GM20000 (cell line): Measurements from ENCODE around the gene GPR65.

Source experiments
- DNase-seq: peaks from one replicate; pipeline ENCODE4 v3.0.0; 2012; ENCODE audit warnings: low spot score
- TF ChIP-seq, protein P1 (sequence below): IDR thresholded peaks from 2 replicates; pipeline ENCODE4 v1.5.1; 2012; ENCODE audit warnings: mild to moderate bottlenecking, control low read depth; ENCODE audit errors: extremely low read depth, missing control alignments

Gene GPR65

GRCh38 chr14:88040146-88040545 is 35.2 kb downstream of the GPR65 start:
- DNase-seq: no peak
- TF ChIP-seq, protein P1, sequence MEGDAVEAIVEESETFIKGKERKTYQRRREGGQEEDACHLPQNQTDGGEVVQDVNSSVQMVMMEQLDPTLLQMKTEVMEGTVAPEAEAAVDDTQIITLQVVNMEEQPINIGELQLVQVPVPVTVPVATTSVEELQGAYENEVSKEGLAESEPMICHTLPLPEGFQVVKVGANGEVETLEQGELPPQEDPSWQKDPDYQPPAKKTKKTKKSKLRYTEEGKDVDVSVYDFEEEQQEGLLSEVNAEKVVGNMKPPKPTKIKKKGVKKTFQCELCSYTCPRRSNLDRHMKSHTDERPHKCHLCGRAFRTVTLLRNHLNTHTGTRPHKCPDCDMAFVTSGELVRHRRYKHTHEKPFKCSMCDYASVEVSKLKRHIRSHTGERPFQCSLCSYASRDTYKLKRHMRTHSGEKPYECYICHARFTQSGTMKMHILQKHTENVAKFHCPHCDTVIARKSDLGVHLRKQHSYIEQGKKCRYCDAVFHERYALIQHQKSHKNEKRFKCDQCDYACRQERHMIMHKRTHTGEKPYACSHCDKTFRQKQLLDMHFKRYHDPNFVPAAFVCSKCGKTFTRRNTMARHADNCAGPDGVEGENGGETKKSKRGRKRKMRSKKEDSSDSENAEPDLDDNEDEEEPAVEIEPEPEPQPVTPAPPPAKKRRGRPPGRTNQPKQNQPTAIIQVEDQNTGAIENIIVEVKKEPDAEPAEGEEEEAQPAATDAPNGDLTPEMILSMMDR: no peak

DNA sequence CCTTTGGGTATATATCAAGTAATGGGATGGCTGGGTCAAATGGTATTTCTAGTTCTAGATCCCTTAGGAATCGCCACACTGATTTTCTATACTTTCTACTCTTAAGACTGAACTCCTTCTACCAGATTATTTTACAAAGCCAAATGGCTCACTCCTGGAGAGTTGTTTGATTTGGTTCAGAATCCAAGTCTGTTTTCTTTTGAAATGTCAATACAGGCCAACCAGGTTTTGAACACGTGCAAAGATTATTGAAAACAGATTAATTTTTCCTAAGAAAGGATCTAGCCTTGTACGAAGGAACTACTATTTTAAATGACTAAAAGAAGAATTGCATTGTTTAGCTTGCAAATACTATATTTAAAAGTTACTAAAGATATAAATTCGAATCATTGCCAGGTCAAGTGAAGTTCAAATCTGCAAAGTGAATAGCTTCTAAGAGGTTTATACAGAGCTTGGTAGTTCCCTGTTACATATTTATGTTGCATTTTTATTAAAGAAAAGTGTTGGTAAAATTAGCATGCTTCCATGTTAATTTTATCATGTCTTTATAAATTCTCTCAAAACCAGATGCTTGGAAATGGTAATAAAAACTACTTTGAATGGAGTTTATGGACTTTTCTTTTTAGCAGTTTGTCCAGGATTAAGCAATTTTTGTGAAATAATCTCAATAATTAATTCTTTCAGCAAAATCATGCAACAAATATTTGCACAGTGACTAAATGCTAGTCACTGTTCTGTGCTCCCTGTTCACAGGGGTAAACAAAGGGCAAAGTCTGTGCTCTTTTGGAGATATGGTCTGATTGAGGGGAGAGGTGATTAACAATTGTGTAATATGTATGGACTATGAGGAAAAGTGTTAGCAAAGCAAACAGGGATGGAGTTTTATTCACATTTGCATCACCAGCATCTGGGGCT is 38.9 kb downstream of the GPR65 start:
- DNase-seq: no peak
- TF ChIP-seq, protein P1: no peak

DNA sequence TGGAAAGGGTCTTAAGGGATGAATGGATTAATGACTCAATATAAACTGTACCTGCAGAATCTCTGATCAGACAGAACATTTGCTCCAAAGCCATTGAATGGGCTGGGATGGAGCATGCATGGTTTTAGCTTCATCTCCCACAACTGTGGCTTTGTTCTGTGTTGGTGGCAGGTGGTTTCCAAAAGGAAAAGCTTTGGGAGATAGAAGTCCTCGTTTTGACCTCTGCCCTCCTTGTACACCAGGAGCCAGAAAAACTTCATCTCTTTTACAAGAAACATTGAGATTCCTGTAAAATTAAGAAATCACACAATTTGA is 39.5 kb downstream of the GPR65 start:
- DNase-seq: no peak

DNA sequence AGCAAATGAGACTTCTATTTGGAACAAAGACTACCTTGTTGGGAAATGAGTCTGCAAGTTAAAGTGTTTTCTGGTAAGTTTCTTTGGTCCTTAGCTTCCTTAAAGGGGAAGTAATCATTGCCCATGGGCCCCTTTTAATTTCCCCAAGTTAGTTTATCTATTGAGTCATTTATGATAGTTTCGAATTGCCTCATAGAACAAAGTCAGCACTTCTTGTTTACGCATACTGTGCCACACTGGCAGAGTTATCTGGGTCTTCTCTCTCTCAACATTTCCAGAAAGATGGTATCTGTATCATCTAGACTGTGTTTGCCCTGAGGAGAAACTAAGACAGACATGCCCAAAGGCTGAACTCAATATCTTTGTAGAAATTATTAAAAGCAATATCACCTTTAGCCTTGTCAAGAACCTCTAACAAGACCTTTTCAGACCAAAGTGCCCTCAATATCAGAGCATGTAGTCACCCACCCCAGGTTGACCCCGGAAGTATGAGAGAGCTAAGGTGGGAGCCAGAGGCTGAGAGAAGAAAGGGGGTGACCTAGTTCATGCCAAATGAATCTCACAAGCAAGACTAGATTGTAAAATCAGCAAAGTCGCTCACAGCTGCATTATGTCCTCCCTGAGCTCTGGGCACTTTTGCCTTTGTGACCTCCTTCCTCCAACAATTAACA is 40.0 kb downstream of the GPR65 start:
- no peak for DNase-seq
- TF ChIP-seq, protein P1: no peak

More for the DNA sequence above, 39.5 kb downstream of the GPR65 start:
- TF ChIP-seq, protein P1: no peak

GRCh38 chr14:88045705-88046104 is 40.8 kb downstream of the GPR65 start:
- TF ChIP-seq, protein P1: no peak
- no peak for DNase-seq

DNA sequence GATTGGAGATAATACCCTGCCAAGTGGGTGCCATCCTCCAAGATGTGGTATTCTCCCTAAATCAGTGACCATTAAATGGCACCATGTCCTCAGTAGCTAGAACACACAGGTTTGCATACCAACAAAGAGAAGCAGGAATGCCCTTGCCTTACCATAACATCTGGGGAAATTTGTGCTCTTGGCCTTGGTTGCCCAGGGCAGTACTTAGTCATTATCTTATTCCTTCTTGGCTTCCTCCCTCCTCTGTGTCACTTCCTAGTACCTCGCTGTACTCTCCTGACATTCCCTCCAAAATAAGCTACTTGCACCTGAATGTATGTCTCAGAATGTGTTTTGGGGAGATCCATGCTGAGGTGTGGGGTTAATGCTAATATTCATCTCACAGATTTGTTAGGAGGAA is 43.4 kb downstream of the GPR65 start:
- DNase-seq: no peak
- TF ChIP-seq, protein P1: no peak

GRCh38 chr14:88049266-88049665 is 44.3 kb downstream of the GPR65 start:
- TF ChIP-seq, protein P1: no peak
- no peak for DNase-seq
